Stimulated activated naive CD4-positive, alpha-beta T cell treated with Interleukin-2 at 50 U/mL for 16 hours (primary cell): Measurements from ENCODE around the gene EFHC1.

Experiments used
- DNase-seq: peaks from one replicate; lab custom pipeline; 2025; lab: John Stamatoyannopoulos, UW

The EFHC1 gene

GRCh38 chr6:52555518-52556233 is 135.5 kb downstream of the EFHC1 start:
- DNase-seq, result no peak

- no peak for DNase-seq
Observed at GRCh38 chr6:52557389-52558265, 137.5 kb downstream of the EFHC1 start.

- DNase-seq, result no peak
Observed at GRCh38 chr6:52558266-52559000, 138.3 kb downstream of the EFHC1 start.

- DNase-seq, result no peak
Observed at GRCh38 chr6:52560462-52560861, 140.3 kb downstream of the EFHC1 start.

- no peak for DNase-seq
Observed at GRCh38 chr6:52562911-52563310, 142.8 kb downstream of the EFHC1 start.

- no peak for DNase-seq
Observed at GRCh38 chr6:52564856-52565255, 144.7 kb downstream of the EFHC1 start.

GRCh38 chr6:52566201-52566600 is 146.1 kb downstream of the EFHC1 start:
- no peak for DNase-seq

- no peak for DNase-seq
Observed at GRCh38 chr6:52566853-52567279, 146.7 kb downstream of the EFHC1 start.

- no peak for DNase-seq
Observed at GRCh38 chr6:52568320-52568719, 148.2 kb downstream of the EFHC1 start.

GRCh38 chr6:52570291-52570700 is 150.2 kb downstream of the EFHC1 start:
- no peak for DNase-seq

GRCh38 chr6:52571099-52571755 is 151.1 kb downstream of the EFHC1 start:
- no peak for DNase-seq

- no peak for DNase-seq
Observed at GRCh38 chr6:52572536-52572935, 152.4 kb downstream of the EFHC1 start.

GRCh38 chr6:52573295-52573694 is 153.2 kb downstream of the EFHC1 start:
- DNase-seq, result no peak
